Transverse colon (tissue), 4 donors: ENCODE results near the gene CADPS. TPM values are rescaled to one million over a fixed set of nuclear protein-coding genes. Genes with fewer than 3 reads are reported as not detected.
"Not testable (repeated sequence)": the region's sequence is repeated elsewhere in the genome, so short reads cannot be mapped to it uniquely, and the experiment has no call there.

Experiments
- DNase-seq: peaks from one replicate; pipeline ENCODE4 v3.0.0-alpha.2; 2019
- H3K27ac ChIP-seq, 4 donors: fragments of 200-600 bp; sonication (generic); 2 replicates each; pipeline ENCODE4 v1.5.1; 2016 to 2018; ENCODE audit warnings: inconsistent platforms in 4 of 4
- H3K27me3 ChIP-seq: fragments of 200-600 bp; sonication (generic); 2 replicates; pipeline ENCODE4 v1.5.1; 2017; ENCODE audit warnings: inconsistent platforms
- H3K36me3 ChIP-seq, 4 donors: fragments of 200-600 bp; sonication (generic); 2 replicates each; pipeline ENCODE4 v1.5.1; 2017 to 2019; ENCODE audit warnings: inconsistent platforms in 4 of 4
- H3K4me1 ChIP-seq, 4 donors: fragments of 200-600 bp; sonication (generic); 2 replicates each; pipeline ENCODE4 v1.5.1; 2017 to 2020; ENCODE audit warnings: inconsistent platforms in 4 of 4
- H3K4me3 ChIP-seq, 4 donors: fragments of 200-600 bp; sonication (generic); 1 replicate in 1 of 4; 2 replicates in 3 of 4; pipeline versions ENCODE4 v1.5.1 to v1.6.1; 2017 to 2019; ENCODE audit warnings: inconsistent platforms in 4 of 4
- H3K9me3 ChIP-seq, 2 donors: fragments of 200-600 bp; sonication (generic); 2 replicates each; pipeline ENCODE4 v1.5.1; 2017 to 2019; ENCODE audit warnings: inconsistent platforms in 2 of 2
- EP300 ChIP-seq: sonication (generic); formaldehyde crosslinking; IDR thresholded peaks from one replicate; pipeline ENCODE4 v1.6.1; 2017; ENCODE audit warnings: antibody characterized with exemption, low read depth
- POLR2A ChIP-seq: fragments of 450-650 bp; IDR thresholded peaks from one replicate; pipeline ENCODE4 v1.6.1; 2016; ENCODE audit warnings: antibody characterized with exemption, mild to moderate bottlenecking, moderate library complexity
- POLR2AphosphoS5 ChIP-seq, 3 donors: sonication (generic); formaldehyde crosslinking; IDR thresholded peaks; one replicate each; pipeline ENCODE4 v1.6.1; 2016; ENCODE audit warnings: antibody characterized with exemption in 3 of 3
- WGBS, 2 donors: methylation state at CpG; one replicate each; pipeline ENCODE4 v1.1.5; 2018; ENCODE audit warnings: low coverage in 1 of 2; 5-methylcytosine and 5-hydroxymethylcytosine counted together
- in situ Hi-C, 4 donors: fragments of 200-750 bp; cut with MboI; loops; one replicate each; pipeline versions ENCODE4 v1.15.0 to v1.15.1; 2017; ENCODE audit warnings: low sequenced_read_pairs in 3 of 4, low pct_ligation_motif_present in 1 of 4, low pct_unique_long_range_greater_than_20kb in 1 of 4
- intact Hi-C: fragments of 100-400 bp; cut with DNase I; formaldehyde crosslinking; loops from one replicate; pipeline ENCODE4 v1.15.1; 2023; ENCODE audit warnings: low total_unique reads
- total RNA-seq, 4 donors: library from RNA; depleted of rRNA; stranded (reverse); fragments of >200 nt; gene quantifications; one replicate each; pipeline ENCODE4 v1.1.0, GENCODE V29; 2016
- TF ChIP-seq, protein P1 (sequence below), 5 experiments: fragments of 200-600 bp in 3 of 5; fragments of 450-650 bp in 2 of 5; sonication (generic) in 3 of 5; IDR thresholded peaks; 1 replicate in 2 of 5; 2 replicates in 3 of 5; pipeline ENCODE4 v1.5.1; 2016 to 2017; ENCODE audit warnings: antibody characterized with exemption in 5 of 5, inconsistent platforms in 3 of 5, mild to moderate bottlenecking in 2 of 5, moderate library complexity in 1 of 5

The CADPS gene
- total RNA-seq, 4 donors from 2014 or later = 1.9 to 22.7 (median 8.9) TPM

DNA sequence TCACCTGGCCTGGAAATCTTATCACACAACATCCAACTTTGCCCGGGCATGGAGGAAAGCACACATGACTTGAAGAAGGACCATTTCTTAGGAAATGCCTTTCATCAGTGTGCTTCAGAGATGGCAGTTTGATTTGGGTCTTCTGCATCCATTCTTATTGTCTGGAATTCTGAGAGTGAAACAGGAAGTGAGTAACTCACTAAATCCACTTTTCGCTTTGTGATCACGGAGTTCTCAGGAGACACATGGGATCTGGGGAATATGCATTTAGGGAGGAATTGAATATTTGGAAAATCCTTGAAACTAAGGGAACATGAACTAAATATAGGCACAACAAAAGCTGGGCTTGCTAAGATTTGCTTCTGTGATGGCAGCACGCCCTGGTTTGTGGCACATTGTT is 289.4 kb downstream of the CADPS start:
- TF ChIP-seq POLR2AphosphoS5 (IDR thresholded peaks at IDR 0.05) = no peak
- TF ChIP-seq, protein P1, sequence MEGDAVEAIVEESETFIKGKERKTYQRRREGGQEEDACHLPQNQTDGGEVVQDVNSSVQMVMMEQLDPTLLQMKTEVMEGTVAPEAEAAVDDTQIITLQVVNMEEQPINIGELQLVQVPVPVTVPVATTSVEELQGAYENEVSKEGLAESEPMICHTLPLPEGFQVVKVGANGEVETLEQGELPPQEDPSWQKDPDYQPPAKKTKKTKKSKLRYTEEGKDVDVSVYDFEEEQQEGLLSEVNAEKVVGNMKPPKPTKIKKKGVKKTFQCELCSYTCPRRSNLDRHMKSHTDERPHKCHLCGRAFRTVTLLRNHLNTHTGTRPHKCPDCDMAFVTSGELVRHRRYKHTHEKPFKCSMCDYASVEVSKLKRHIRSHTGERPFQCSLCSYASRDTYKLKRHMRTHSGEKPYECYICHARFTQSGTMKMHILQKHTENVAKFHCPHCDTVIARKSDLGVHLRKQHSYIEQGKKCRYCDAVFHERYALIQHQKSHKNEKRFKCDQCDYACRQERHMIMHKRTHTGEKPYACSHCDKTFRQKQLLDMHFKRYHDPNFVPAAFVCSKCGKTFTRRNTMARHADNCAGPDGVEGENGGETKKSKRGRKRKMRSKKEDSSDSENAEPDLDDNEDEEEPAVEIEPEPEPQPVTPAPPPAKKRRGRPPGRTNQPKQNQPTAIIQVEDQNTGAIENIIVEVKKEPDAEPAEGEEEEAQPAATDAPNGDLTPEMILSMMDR (IDR thresholded peaks at IDR 0.05) = no peak
- TF ChIP-seq POLR2A = no peak
- TF ChIP-seq EP300 = no peak
- no peak overlapping the region for H3K4me3 ChIP-seq
- no peaks in the 10 kb centered on the region for H3K9me3 ChIP-seq
- WGBS, 2 donors = 56 to 67% methylated on average over 3 to 4 of the region's 4 CpGs
- intact Hi-C loops = no loop called here
- no peaks in the 10 kb centered on the region for H3K36me3 ChIP-seq
- H3K4me1 ChIP-seq = no peaks in the 10 kb centered on the region
- DNase-seq = no peak
- H3K27ac ChIP-seq = no peak overlapping the region
- no peaks in the 10 kb centered on the region for H3K27me3 ChIP-seq
- in situ Hi-C loops = no loop called here

DNA sequence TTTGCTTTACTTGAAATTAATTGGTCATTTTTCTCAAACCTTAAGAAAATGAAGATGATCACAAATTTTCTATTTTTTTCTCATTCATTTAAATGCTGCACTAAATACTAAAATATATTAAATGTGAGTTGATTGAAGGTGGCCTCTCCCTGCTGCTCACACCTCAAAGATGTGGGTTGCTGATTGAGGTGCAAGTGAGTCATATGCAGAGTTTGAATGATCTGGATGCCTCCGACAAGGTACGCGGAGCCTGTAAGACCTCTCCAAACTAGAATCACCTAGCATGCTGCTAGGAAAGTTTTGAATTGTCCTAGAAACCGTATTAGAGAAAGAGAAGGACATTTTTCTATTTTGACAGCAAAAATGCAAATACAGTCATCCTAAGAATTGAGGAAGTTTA is 290.6 kb downstream of the CADPS start:
- intact Hi-C loops = no loop called here
- 78 to 89% methylated on average over 4 of the region's 4 CpGs for WGBS, 2 donors

DNA sequence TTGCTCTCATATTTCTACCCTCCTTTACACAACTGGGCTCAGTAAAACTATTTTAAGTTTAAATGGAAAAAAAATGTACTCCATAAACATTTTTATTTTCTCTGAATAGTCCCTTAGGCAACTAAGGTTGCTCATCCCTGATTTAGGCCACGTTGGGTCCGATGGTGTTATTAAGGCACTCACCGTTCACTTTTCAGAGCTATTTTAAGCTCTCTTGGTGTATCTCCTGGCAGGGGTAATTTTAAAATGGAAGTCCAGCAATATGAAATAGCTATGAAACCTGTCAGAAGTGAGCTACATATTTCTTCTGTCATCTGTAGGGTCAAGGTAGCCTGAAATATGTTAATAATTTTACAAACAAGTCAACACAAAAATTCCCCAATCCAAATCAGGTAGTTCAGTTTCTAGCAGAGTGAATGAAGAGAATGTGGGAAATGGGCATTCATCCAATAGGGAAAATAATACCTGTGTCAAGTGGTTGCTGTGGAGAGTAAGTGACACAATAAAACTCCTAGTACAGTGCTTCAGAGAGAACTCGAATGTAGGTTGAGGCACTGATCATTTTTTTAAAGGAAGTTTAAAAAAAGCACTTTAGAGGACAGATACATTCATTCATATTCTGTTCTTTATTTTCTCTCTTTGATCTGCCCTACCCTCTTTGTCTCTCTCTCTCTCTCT is 292.6 kb downstream of the CADPS start:
- in situ Hi-C loops (no loop called here), intact Hi-C loops (no loop called here)
- DNase-seq = no peak
- Histone ChIP-seq H3K36me3 (no peaks in the 10 kb centered on the region), H3K4me3 (no peak overlapping the region), H3K27ac (no peak overlapping the region), H3K9me3 (peaks cover 0 to 5% of the 10 kb centered on the region in 2 donors), H3K4me1 (no peaks in the 10 kb centered on the region), H3K27me3 (no peaks in the 10 kb centered on the region)
- WGBS, 2 donors = 43 to 62% methylated on average over 3 to 4 of the region's 4 CpGs
- TF ChIP-seq, protein P1 (IDR thresholded peaks at IDR 0.05) = no peak
- TF ChIP-seq POLR2AphosphoS5 (IDR thresholded peaks at IDR 0.05) (no peak), POLR2A (no peak), EP300 (no peak)

More for the DNA sequence above, 290.6 kb downstream of the CADPS start:
- no peaks in the 10 kb centered on the region for H3K27me3 ChIP-seq
- DNase-seq = no peak
- H3K4me3 ChIP-seq = no peak overlapping the region
- H3K4me1 ChIP-seq = no peaks in the 10 kb centered on the region
- TF ChIP-seq, protein P1 (IDR thresholded peaks at IDR 0.05) = no peak
- TF ChIP-seq POLR2AphosphoS5 (IDR thresholded peaks at IDR 0.05) (no peak), EP300 (no peak), POLR2A (no peak)
- in situ Hi-C loops = no loop called here
- peaks cover 0 to 2% of the 10 kb centered on the region in 2 donors for H3K9me3 ChIP-seq
- no peaks in the 10 kb centered on the region for H3K36me3 ChIP-seq
- H3K27ac ChIP-seq = no peak overlapping the region

DNA sequence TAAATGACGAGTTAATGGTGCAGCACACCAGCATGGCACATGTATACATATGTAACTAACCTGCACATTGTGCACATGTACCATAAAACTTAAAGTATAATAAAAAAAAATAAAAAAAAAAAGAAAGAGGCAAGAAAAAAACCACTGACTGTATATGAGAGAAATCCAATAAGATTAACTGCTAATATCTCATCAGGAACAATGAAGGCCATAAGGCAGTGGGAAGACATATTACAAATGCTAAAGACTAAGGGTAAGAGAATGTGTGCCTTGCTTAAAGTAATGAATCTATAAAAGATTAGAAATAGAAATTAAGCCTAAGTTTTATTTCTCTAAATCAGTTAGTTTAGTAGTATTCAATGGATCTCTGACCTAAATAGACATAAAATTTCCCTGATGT is 294.7 kb downstream of the CADPS start:
- DNase-seq, H3K9me3 ChIP-seq, H3K27me3 ChIP-seq, in situ Hi-C loops, H3K36me3 ChIP-seq, H3K4me3 ChIP-seq, H3K27ac ChIP-seq, H3K4me1 ChIP-seq, intact Hi-C loops: not testable (repeated sequence)
- 88% methylated on average over 1 of the region's 1 CpG; no CpG with 5 or more reads in 1 of the 2 donors for WGBS, 2 donors

DNA sequence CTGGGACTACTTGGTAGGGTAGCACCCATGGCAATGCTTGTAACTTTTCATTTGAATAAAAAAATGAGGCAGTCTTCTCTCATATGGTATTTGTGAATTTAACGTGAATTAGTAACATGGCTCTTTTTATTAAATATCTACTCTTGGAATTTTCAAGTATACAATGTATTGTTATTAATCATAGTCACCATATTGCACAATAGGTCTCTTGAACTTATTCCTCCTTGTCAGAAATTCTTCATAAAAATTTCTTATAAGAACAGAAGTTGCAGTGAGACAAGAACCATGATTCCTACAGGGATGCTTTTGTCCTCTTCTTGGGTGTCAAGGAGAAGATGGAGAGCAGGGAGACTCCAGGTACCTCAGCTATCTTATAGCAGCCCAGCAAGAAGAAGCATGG is 298.1 kb downstream of the CADPS start:
- Histone ChIP-seq H3K27ac (no peak overlapping the region), H3K9me3 (peaks cover 0 to 5% of the 10 kb centered on the region in 2 donors), H3K4me3 (no peak overlapping the region), H3K27me3 (no peaks in the 10 kb centered on the region), H3K4me1 (no peaks in the 10 kb centered on the region), H3K36me3 (no peaks in the 10 kb centered on the region)
- intact Hi-C loops = no loop called here
- WGBS, 2 donors = 74 to 100% methylated on average over 1 of the region's 1 CpG
- in situ Hi-C loops = no loop called here
- TF ChIP-seq POLR2A (no peak), POLR2AphosphoS5 (IDR thresholded peaks at IDR 0.05) (no peak), EP300 (no peak)
- TF ChIP-seq, protein P1 (IDR thresholded peaks at IDR 0.05) = no peak
- no peak for DNase-seq
